HEK293 (cell line): ENCODE results near the gene FIGN.

Source experiments
- CTCF ChIA-PET: fragments of 350-600 bp; formaldehyde crosslinking; extraction: SDS; loops from one replicate; lab custom pipeline; 2021; ENCODE audit warnings: antibody characterized with exemption; lab: Yijun Ruan, JAX
- POLR2A ChIA-PET: fragments of 300-600 bp; formaldehyde crosslinking; extraction: SDS; loops from one replicate; lab custom pipeline; 2020; ENCODE audit warnings: antibody characterized with exemption, inconsistent platforms; lab: Yijun Ruan, JAX
- H3K27ac ChIP-seq: fragments of 200-500 bp; sonication (Bioruptor generic); 2 replicates; pipeline ENCODE4 v1.5.1; 2014; ENCODE audit warnings: low read depth, low read length, control low read depth, inconsistent platforms; ENCODE audit errors: extremely low read depth
- H3K36me3 ChIP-seq, 2 experiments: fragments of 200-500 bp in 1 of 2; sonication (Bioruptor generic) in 1 of 2; 1 replicate in 1 of 2; 2 replicates in 1 of 2; pipeline ENCODE4 v1.5.1; 2014 to 2017; ENCODE audit warnings: inconsistent platforms in 2 of 2, low read length in 2 of 2; ENCODE audit not compliant: control insufficient read depth in 2 of 2, insufficient read depth in 1 of 2
- H3K4me1 ChIP-seq: fragments of 200-500 bp; sonication (Bioruptor generic); 2 replicates; pipeline ENCODE4 v1.5.1; 2014; ENCODE audit warnings: mild to moderate bottlenecking, low read length, inconsistent platforms; ENCODE audit not compliant: control insufficient read depth, insufficient read depth
- H3K4me3 ChIP-seq: 2 replicates; pipeline ENCODE4 v1.5.1; 2011; ENCODE audit warnings: low read depth, mild to moderate bottlenecking, control low read depth, low read length, moderate library complexity
- H3K9me3 ChIP-seq: fragments of 200-500 bp; sonication (Bioruptor generic); 2 replicates; pipeline ENCODE4 v1.5.1; 2014; ENCODE audit warnings: low read depth, low read length, inconsistent platforms; ENCODE audit not compliant: control insufficient read depth, insufficient read depth
- GLI4 ChIP-seq: fragments of 450-650 bp; formaldehyde crosslinking; IDR thresholded peaks from 2 replicates; pipeline ENCODE4 v1.5.1; 2016; ENCODE audit warnings: missing biosample characterization, missing genetic modification characterization
- SALL2 ChIP-seq: fragments of 450-650 bp; formaldehyde crosslinking; IDR thresholded peaks from 2 replicates; pipeline ENCODE4 v1.5.0; 2017; ENCODE audit warnings: missing biosample characterization, mild to moderate bottlenecking, missing genetic modification characterization, borderline replicate concordance
- WT1 ChIP-seq: fragments of 450-650 bp; formaldehyde crosslinking; IDR thresholded peaks from 2 replicates; pipeline ENCODE4 v1.5.1; 2016; ENCODE audit warnings: missing biosample characterization, missing genetic modification characterization
- ZFHX2 ChIP-seq: fragments of 450-650 bp; formaldehyde crosslinking; conservative IDR thresholded peaks from 2 replicates; pipeline ENCODE4 v1.5.1; 2016; ENCODE audit warnings: missing biosample characterization, missing genetic modification characterization
- ZFP3 ChIP-seq: fragments of 450-650 bp; formaldehyde crosslinking; IDR thresholded peaks from 2 replicates; pipeline ENCODE4 v1.5.1; 2016; ENCODE audit warnings: low read depth, missing biosample characterization, missing genetic modification characterization
- ZNF2 ChIP-seq: fragments of 450-650 bp; formaldehyde crosslinking; IDR thresholded peaks from 2 replicates; pipeline ENCODE4 v1.5.1; 2016; ENCODE audit warnings: missing biosample characterization, missing genetic modification characterization
- ZNF266 ChIP-seq: fragments of 450-650 bp; formaldehyde crosslinking; IDR thresholded peaks from 2 replicates; pipeline ENCODE4 v1.5.1; 2016; ENCODE audit warnings: missing biosample characterization, missing genetic modification characterization, low read depth
- ZNF292 ChIP-seq: fragments of 450-650 bp; formaldehyde crosslinking; IDR thresholded peaks from 2 replicates; pipeline ENCODE4 v1.5.1; 2016; ENCODE audit warnings: low read depth, missing biosample characterization, missing genetic modification characterization, borderline replicate concordance
- ZNF391 ChIP-seq: fragments of 450-650 bp; formaldehyde crosslinking; IDR thresholded peaks from 2 replicates; pipeline ENCODE4 v1.5.1; 2016; ENCODE audit warnings: low read depth, missing biosample characterization, missing genetic modification characterization, borderline replicate concordance
- ZNF629 ChIP-seq: fragments of 450-650 bp; formaldehyde crosslinking; IDR thresholded peaks from 2 replicates; pipeline ENCODE4 v1.5.1; 2017; ENCODE audit warnings: missing biosample characterization, missing genetic modification characterization
- TF ChIP-seq, protein P1 (sequence below): fragments of 450-650 bp; formaldehyde crosslinking; IDR thresholded peaks from 2 replicates; pipeline ENCODE4 v1.5.1; 2017; ENCODE audit warnings: missing biosample characterization, missing genetic modification characterization
- TF ChIP-seq, protein P2 (sequence below): fragments of 450-650 bp; formaldehyde crosslinking; IDR thresholded peaks from 2 replicates; pipeline ENCODE4 v1.5.1; 2016; ENCODE audit warnings: missing biosample characterization, missing genetic modification characterization
- TF ChIP-seq, protein P3 (sequence below): fragments of 450-650 bp; formaldehyde crosslinking; IDR thresholded peaks from 2 replicates; pipeline ENCODE4 v1.5.1; 2017; ENCODE audit warnings: missing biosample characterization, mild to moderate bottlenecking, missing genetic modification characterization, moderate library complexity
- TF ChIP-seq, protein P4 (sequence below): IDR thresholded peaks from 2 replicates; pipeline ENCODE4 v1.6.1; 2011; ENCODE audit warnings: mild to moderate bottlenecking, low read depth, low read length, borderline replicate concordance

FIGN gene

DNA sequence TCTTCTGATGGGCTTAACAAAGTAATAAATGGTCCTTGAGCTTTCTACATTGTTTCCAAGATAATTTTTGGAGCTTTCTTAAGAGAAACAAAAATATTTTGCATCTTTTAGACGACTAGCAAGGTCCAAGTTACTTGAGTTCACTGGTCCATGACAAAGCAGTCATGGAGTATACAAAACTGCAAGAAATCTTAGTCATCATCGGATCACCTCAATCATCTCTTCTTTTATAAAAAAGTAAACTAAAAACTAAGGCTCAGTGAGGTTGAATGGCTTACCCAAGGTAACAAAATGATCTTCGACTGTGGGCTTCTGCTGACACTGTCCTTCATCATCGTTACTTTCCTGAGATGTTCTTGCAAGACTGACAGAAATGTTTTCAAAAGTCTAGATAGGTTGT is 11.9 kb downstream of the FIGN start (continued):
- TF ChIP-seq ZFHX2 (no peak), ZNF629 (tag by site-specific recombination) (no peak)

DNA sequence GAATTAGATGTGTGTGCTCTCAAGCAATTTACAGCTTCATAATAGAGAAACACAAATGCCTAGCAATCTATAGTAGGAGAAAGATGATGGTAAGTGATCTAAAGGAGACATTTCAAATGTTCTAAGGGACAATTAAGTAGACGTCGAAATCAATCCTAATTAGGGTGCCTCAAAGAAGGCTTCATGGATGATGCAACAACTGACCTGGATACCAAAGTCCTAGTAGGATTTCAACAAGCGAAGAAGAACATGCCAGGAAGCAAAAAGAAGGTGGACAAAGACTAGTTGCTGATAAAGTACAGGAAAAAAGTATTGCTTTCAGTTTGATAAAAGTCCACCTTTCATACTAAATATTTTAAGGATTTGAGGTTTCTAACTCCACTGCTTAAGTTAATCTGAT is 12.5 kb downstream of the FIGN start:
- ChIA-PET POLR2A (no interaction called here), CTCF (no interaction called here)
- no peaks in the 10 kb centered on the region for H3K36me3 ChIP-seq
- TF ChIP-seq SALL2 (no peak), GLI4 (tag by site-specific recombination) (no peak), ZNF292 (tag by site-specific recombination) (no peak), ZNF2 (no peak), WT1 (tag by site-specific recombination) (no peak)
- TF ChIP-seq, protein P1, sequence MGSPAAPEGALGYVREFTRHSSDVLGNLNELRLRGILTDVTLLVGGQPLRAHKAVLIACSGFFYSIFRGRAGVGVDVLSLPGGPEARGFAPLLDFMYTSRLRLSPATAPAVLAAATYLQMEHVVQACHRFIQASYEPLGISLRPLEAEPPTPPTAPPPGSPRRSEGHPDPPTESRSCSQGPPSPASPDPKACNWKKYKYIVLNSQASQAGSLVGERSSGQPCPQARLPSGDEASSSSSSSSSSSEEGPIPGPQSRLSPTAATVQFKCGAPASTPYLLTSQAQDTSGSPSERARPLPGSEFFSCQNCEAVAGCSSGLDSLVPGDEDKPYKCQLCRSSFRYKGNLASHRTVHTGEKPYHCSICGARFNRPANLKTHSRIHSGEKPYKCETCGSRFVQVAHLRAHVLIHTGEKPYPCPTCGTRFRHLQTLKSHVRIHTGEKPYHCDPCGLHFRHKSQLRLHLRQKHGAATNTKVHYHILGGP, result no peak
- TF ChIP-seq, protein P2, sequence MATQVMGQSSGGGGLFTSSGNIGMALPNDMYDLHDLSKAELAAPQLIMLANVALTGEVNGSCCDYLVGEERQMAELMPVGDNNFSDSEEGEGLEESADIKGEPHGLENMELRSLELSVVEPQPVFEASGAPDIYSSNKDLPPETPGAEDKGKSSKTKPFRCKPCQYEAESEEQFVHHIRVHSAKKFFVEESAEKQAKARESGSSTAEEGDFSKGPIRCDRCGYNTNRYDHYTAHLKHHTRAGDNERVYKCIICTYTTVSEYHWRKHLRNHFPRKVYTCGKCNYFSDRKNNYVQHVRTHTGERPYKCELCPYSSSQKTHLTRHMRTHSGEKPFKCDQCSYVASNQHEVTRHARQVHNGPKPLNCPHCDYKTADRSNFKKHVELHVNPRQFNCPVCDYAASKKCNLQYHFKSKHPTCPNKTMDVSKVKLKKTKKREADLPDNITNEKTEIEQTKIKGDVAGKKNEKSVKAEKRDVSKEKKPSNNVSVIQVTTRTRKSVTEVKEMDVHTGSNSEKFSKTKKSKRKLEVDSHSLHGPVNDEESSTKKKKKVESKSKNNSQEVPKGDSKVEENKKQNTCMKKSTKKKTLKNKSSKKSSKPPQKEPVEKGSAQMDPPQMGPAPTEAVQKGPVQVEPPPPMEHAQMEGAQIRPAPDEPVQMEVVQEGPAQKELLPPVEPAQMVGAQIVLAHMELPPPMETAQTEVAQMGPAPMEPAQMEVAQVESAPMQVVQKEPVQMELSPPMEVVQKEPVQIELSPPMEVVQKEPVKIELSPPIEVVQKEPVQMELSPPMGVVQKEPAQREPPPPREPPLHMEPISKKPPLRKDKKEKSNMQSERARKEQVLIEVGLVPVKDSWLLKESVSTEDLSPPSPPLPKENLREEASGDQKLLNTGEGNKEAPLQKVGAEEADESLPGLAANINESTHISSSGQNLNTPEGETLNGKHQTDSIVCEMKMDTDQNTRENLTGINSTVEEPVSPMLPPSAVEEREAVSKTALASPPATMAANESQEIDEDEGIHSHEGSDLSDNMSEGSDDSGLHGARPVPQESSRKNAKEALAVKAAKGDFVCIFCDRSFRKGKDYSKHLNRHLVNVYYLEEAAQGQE (tag by site-specific recombination), result no peak
- H3K9me3 ChIP-seq, result no peaks in the 10 kb centered on the region
- no peak overlapping the region for H3K27ac ChIP-seq
- no peak overlapping the region for H3K4me3 ChIP-seq
- no peaks in the 10 kb centered on the region for H3K4me1 ChIP-seq

DNA sequence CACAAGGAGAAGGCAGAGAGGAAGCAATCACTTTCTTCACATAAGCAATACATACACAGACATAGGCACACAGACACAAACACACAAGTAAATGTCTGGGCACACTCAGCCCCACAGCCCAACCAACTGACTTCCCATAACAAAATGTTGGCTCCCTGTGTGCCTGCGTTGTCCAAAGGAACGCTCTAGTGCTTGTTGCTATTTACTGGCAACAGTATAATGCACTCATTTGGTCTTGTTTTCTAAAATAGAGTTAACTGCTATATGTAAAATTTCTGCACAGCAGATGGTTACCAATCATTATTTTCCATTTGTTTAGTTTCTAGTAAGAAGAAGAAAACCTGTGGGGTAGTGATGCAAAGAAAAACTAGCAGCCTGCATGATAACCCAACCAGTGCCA is 16.5 kb downstream of the FIGN start:
- POLR2A ChIA-PET, result no interaction called here
- Histone ChIP-seq H3K9me3 (no peaks in the 10 kb centered on the region), H3K4me3 (no peak overlapping the region), H3K4me1 (peaks cover 30% of the 10 kb centered on the region), H3K36me3 (no peaks in the 10 kb centered on the region), H3K27ac (no peak overlapping the region)
- TF ChIP-seq, protein P3, sequence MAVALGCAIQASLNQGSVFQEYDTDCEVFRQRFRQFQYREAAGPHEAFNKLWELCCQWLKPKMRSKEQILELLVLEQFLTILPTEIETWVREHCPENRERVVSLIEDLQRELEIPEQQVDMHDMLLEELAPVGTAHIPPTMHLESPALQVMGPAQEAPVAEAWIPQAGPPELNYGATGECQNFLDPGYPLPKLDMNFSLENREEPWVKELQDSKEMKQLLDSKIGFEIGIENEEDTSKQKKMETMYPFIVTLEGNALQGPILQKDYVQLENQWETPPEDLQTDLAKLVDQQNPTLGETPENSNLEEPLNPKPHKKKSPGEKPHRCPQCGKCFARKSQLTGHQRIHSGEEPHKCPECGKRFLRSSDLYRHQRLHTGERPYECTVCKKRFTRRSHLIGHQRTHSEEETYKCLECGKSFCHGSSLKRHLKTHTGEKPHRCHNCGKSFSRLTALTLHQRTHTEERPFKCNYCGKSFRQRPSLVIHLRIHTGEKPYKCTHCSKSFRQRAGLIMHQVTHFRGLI (tag by site-specific recombination), result peak; percentile 60
- TF ChIP-seq ZNF391 (no peak), ZNF266 (no peak), ZFP3 (tag by site-specific recombination) (no peak)
- TF ChIP-seq, protein P4, sequence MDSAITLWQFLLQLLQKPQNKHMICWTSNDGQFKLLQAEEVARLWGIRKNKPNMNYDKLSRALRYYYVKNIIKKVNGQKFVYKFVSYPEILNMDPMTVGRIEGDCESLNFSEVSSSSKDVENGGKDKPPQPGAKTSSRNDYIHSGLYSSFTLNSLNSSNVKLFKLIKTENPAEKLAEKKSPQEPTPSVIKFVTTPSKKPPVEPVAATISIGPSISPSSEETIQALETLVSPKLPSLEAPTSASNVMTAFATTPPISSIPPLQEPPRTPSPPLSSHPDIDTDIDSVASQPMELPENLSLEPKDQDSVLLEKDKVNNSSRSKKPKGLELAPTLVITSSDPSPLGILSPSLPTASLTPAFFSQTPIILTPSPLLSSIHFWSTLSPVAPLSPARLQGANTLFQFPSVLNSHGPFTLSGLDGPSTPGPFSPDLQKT, result no peak
- CTCF ChIA-PET, result no interaction called here
